HK-2 (cell line): Measurements from ENCODE around the gene RBKS.
"Not testable (repeated sequence)": the region's sequence is repeated elsewhere in the genome, so short reads cannot be mapped to it uniquely, and the experiment has no call there.

ENCODE experiments used
- DNase-seq: peaks from one replicate; pipeline ENCODE4 v3.0.0-alpha.2; 2018; ENCODE audit not compliant: unreplicated experiment

The RBKS gene

DNA sequence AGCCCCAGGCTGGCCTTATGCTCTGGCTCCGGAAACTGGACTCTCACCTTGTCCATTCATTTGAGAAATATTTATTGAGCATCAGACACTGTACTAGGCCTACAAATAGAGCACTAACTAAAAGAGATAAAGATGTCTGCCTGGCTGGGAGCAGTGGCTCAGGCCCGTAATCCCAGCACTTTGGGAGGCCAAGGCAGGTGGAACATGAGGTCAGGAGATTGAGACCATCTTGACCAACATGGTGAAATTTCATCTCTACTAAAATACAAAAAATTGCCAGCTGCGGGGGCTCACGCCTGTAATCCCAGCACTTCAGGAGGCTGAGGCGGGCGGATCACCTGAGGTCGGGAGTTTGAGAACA is 126.3 kb downstream of the RBKS start:
- DNase-seq, result no peak

DNA sequence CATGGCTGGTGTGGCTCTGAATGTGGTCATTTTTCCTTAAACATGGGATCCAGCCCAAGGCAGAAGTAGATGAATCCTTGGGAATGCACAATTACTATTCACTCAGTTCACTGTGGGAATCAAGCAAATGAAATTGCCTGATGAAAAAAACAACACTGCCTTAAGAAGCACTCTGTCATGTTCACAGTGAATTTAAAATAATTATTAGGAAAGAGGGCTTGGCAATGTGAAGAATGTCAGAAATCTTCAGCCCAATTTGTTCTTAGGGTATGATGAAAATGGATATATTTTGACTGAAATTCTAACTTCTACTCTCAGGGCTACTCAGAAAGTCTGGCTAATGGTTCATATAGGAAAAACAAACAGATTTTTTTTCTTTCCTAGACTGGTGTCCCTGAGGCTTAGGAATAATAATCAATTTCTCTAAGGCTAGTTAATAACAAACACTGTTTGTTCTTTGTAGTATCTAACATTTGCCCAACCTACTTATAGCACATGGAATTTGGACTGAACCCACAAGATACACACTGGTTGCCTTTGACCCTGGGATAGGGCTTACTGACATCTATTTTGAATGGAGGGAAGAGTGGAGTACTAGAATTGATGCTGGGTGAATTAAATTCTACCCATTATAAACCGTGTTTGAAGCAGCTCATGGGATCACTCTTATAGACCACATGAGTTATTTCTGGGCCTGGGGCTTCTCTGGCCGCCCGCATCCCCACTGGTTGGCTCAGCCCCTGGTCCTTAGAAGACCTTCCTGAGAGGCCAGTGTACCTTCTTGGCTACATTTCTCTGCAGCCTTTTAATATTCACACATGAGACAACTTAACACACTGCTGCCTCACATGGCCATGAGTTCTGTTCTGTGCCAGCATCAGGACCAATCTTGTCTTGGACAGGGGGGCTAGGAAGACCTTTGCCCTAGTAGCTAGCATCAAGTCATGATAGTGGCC is 127.0 kb downstream of the RBKS start:
- DNase-seq, result no peak

DNA sequence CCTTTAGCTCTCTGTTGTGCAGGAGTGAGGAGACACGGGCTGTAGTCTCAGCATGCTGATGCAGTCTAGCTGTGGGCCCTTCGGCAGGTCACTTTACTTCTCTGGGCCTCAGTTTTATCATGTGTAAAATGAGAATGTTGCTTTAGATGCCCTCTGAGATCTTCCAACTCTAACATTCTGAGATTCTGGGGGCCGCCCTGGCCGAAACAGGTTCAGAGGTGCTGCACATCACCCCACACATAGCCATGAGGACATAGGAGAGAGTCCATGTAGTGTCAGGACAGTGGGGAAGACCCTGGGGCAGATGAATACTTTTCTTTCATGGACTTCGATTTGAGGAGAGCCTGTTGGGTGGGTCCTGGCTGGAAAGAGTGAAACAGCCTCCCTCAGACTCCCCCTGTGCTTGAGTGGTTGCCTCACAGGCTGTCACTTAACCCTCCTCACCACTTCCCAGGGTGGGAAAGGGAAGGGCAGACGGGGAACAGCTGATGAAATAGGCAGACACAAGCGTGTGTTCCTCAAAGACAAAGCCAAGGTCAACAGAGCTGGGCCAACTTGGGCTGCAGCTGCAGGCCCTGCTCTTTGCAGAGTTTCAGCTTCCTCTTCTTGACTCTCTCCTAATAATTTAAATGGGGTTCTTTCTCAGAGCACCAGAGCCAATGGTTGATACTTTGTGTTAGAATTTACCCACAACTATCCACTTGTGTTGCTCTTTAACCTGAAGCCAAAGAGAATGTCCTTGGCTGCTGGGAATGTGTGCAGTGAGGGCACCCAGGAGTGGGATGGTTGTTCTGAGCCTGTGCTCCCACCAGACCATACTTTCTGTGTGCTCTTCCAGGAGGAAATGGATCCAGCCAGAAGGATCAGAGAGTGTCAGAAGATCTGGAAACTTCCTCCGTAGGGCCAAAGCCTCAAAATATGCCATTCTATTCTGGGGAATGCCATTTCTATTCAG is 133.4 kb downstream of the RBKS start:
- no peak for DNase-seq

DNA sequence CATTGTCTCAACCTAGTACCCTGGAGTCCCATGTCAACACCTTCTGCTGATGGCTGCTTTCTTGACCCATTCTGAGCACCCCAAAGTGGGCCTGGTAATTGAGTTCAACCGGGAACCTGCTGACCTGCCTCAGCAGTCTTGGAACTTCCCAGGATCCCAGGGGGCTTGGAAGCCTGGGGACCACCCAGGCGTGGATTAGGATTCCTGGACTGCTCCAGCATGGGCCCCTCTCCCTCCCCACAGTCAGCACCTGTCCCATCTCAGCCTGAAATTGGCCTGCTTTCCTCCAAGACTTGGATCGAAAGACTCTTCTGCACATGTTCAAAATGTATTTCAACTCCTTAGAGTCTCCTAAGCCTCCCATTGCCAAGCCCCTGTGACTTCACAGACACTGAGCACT is 134.1 kb downstream of the RBKS start:
- no peak for DNase-seq

DNA sequence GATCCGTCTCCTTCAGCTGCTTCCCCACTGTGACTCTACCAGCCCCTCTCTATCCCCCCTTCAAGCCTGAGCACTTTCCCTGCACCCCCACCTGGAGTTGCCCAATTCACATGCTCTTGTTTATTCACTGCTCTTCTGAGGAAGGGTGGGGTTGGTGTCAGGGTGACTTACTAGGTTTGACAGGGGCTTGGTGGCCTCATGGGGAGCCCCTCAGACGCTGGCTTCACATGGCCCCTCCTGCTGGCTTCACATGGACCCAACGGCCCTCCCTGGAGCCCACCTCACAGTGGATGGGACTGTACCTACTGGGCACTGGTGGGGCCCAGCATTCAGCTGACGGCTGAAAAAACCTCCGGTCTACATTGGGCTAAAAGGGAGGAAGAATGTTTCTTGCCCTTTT is 135.4 kb downstream of the RBKS start:
- no peak for DNase-seq

DNA sequence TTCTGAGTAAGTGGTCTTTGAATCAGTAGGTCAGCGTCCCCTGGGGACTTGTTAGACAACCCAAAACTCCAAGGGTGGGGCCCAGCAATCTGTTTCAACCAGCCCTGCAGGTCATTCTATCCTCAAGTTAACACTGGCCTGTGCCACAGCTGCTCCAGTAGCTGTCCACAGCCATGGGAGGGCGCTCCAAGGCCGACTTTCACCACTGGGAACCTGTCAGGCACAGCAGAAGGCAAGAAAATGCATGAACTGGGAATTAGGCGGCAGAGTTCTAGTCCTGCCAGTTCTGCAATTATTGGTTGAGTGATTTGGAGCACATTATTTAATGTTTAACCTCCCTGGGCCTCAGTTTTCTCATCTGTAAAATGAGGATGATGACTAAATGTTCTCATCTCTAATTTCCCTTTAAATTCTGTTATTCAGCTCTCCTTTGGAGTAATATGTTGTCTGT is 136.0 kb downstream of the RBKS start:
- DNase-seq, result peak; percentile 84

DNA sequence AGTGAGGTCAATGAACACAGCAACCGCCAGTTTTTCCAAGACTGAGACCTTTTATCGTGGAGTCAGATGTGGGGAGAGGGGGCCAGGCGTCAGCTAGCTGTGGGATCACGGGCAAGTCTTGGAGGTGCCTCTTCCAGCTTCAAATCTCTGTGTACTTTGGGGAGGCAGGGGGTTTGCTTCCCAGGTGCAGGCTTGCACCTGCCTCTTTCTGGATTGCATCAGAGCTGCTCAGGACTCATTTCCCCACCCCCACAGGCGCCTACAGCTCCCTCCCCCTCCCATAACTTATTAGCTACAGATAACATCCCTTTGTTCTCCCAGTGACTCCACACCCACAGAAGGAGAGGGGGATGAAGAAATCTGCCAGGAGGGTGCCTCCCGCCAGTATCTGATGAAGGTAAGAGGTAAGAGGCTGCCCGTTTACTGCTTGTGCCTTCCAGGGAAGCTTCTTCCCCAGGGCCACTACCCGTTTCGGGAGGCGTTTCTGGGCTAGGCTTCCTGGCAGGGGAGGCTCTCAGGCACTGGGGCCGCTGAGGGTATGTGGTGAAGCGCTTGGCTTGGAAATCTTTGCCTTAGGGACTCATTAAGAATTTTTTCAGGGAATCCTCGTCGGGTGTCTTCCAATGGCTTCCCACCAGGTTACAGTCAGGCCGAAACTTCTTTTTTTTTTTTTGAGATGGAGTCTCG is 137.5 kb downstream of the RBKS start:
- peak; percentile 41 for DNase-seq

DNA sequence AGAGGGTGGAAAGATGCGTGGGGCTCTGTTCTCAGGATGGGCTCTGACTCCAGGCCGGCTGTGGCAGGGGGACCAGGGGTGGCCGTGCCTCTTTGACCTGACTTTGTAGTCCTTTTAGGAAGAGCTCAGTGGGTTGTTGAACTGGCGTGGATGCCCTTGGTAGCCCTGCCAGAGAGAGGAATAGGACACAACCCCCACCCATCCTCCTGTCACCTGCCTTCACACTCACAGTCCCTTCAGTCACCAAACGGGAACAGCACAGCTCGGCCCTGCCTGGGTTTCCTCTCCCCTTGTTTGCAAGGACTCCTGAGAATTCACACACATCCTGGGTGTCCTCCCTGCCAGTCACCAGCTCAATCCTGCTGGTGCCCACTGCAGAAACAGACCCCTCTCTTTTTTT is 138.8 kb downstream of the RBKS start:
- DNase-seq, result no peak

DNA sequence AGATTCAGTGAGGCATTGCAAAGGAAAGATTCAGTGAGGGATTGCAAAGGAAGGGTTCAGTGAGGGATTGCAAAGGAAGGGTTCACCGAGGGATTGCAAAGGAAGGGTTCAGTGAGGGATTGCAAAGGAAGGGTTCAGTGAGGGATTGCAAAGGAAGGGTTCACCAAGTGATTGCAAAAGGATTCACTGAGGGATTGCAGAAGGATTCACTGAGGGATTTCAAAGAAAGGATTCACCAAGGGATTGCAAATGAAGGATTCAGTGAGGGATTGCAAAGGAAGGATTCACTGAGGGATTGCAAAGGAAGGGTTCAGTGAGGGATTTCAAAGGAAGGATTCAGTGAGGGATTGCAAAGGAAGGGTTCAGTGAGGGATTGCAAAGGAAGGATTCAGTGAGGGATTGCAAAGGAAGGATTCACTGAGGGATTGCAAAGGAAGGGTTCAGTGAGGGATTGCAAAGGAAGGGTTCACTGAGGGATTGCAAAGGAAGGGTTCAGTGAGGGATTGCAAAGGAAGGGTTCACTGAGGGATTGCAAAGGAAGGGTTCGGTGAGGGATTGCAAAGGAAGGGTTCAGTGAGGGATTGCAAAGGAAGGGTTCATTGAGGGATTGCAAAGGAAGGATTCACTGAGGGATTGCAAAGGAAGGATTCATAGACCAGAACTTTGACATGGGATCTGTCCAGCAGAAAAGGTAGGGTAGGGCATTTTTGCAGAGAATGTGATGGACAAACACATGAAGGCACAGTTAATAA is 141.2 kb downstream of the RBKS start:
- DNase-seq, result not testable (repeated sequence)

DNA sequence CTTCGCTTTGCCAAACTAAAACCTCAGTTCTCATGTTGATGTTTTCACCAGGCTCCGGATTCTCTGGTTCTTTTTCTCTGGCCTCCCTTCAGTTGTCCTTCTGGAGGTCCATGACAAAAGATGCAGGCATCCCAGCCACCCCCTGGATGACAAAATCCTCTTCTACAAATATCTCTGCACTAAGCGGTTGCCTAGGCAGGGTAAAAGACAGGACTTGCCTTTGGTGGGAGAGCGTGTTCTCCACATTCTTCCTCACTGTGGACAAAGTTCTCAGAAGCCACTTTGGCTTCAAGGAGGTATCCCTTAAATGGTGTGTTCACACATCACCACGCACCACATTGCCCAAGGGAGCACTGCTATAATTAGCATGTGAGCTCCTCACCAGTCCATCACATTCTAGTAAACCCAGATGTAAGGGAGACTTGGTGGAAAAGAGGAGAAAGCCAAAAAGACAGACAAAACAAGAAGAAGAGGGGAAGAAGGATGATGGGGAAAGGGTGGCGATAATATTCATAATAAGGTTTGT is 142.3 kb downstream of the RBKS start:
- no peak for DNase-seq

DNA sequence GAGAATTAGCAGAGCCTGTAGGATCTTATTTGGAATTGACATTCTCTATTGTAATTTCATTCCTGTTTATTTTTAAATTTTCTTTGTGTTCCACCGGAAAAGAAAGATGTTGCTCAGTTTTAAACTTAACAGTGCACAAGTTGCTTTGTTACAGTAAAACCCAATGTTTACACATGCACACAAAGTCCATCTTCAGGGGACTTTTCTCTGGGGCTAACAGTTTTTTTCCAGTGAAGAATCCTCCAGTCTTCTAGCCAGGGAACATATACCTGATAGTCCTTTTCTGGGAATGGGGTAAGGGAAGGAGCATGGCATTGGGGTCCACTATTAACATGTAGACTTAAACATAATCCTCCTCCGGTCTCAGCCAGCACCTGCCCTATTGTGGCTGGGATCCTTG is 143.9 kb downstream of the RBKS start:
- DNase-seq, result no peak

DNA sequence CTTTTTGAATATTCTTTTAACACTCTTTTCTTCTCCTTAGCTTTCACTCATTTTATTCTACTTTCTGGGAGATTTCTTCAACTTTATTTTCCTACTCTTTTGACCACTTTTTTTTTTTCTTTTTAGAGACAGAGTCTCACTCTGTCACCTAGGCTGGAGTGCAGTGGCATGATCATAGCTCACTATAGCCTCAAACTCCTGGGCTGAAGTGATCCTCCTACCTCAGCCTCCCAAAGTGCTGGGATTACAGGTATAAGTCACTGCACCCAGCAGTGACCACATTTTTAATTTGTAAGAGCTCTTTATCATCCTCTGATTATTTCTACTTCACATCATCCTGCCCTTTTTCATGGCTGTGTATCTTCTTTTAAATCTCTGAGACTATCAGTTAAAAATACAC is 144.7 kb downstream of the RBKS start:
- DNase-seq, result not testable (repeated sequence)

DNA sequence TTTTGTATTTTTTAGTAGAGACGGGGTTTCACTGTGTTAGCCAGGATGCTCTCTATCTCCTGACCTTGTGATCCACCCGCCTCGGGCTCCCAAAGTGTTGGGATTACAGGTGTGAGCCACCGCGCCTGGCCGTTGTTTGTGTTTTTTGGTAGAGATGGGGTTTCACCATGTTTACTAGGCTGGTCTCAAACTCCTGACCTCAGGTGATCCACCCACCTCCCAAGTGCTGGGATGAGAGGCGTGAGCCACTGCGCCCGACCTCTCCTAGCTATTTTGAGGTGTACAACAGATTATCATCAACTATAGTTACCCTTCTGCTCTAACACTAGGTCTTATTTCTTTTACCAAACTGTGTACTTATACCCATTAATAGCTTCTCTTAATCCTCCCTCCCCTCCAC is 147.6 kb downstream of the RBKS start:
- DNase-seq, result no peak

DNA sequence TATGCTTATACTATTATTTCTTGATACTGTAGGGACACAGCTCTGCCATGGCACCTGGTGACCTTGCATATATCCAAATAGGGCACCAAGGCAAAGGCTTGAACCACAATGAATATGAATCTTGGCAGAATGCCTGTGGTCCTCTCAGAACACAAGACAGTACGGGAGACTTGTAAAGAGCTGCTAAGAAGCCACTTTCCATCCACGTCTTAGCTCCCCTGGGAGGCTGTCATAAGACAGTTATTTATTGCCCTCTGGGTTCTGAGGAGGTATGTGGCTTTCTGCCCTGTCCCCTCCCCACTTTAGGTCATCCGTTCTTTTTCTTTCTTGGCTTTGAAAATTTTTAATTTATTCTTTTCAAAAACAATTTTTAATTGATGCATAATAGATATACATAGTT is 148.5 kb downstream of the RBKS start:
- no peak for DNase-seq

DNA sequence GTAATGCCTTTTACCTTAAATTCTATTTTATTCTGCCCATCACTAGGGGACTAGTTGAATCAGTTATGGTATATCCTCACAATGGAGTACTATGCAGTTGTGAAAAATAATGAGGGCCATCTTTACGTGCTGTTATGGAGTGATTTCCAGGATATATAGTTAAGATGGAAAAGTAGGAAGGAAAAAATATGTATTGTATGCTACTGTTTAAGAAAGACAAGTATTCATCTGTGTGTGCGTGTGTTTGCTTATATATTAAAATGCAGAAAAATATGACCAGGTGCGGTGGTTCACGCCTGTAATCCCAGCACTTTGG is 151.2 kb downstream of the RBKS start:
- DNase-seq, result no peak

DNA sequence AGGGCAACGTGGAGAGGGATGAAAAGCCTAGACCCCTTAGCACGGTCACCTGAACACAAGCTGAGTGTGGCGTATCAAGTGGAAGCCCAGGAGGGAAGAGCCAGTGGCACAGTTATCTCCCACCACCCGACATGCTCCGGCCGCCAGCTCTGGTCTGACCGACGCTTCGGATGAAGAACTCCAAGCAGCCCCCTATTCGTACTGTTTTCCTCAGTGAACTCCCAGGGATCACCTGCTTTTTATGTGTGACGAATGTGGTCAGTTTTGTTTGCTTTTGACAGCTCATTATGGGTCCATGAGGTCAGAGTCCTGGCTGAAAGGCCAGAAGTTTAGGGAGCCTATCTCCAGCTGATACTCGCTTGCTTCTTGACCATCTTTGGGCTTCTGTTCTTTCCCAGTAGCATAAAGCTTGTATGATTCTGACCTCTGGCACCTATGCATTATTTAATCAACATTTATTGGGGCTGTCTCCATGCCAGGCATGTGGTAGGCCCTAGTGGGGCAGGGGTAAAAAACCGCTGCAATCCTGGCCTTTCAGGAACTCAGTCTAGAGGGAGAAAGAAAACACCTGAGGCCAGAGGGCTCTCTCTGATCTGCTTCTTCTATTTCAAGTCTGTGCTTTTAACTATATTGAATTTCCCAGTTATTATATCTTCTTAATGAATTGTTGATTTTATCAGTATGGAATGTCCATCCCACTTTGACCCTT is 151.7 kb downstream of the RBKS start:
- DNase-seq, result no peak

DNA sequence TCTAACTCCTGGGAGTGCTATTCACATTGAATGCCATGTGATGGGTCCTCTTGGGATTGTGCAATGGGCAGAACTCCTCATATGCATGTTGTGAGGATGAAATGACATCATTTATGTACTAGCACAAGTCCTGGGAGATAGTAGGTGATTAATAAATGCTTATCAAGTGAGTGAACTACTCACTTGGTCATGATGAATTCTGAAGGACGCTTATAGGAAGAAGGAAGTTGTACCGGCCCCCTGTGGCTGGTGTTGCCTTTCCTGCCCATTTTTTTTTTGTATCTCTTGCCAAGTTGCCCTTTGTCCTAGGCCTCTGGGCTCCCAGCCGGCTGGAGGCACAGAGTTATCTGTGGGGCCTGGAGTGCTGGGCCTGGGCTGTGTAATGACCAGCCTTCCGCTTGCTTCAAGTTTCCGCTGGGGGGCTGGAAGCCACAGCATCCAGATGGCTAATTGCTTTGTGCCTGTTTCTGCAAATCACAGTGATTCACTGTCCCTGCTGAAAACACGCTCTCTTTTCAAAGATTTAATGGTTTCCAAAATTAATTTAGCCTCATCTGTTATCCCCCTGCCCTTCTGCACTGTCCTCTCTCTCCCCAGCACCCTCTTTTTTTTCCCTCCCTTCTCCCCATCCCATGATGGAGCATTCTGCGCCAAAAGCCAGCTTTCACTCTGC is 152.4 kb downstream of the RBKS start:
- no peak for DNase-seq

DNA sequence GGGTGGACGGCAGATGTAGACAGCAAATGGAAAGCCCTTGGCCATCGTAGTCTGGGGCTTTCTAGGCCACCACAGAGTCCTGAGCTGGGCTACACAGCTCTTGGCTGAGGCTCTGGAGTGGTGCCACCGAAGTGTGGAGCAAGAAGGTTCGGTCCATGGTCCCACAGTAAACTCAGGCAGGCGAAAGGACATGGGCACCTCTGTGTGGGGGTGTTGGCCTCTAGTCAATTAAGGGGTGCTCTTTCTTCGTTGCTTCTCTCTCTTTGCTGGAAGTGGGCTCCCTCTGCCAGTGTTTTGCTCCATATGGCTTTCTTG is 153.3 kb downstream of the RBKS start:
- no peak for DNase-seq

DNA sequence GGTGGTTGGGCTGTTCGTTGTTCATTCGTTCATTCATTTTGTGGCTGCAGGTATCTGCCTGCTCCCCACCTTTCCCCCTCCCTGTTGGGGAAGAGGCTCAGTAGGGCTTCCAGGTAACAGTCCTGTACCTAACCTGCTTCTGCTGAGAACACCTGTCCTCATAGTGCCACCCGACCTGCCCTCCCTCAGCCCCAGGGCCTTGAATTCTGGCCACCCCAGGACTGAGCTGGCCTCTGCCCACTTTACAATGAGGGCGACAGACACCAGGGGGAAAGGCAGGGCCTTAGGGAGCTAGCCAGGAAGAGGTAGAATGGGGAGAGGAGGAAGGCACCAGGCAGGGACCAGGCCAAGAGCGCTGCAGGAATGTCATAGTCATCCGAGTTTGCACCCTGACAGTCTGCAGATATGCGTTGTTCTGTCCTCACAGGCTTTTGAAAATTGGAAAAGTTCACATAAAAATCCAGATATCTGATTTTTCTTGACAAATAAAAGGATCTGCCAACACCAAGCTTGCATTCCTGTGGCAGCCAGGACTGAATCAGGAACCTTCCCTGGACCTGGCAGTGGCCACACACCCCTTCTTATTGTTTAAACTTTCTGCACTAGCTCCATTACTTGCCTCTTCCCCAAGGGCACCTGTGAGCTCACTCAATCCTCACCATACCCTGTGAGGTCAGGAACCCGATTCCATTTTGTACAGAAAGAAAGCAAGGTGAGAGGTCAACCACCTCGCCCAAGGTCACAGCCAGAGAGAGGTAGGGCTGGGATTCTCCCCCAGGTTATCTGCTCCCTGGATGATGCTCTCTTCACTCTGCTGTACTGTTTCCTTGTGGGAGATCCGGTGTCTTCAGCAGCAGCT is 153.9 kb downstream of the RBKS start:
- no peak for DNase-seq
